ENCODE results near the gene ALDOB. TPM values are rescaled to one million over a fixed set of nuclear protein-coding genes. Genes with fewer than 3 reads are reported as not detected.

Gene ALDOB
- total and polyA plus RNA-seq, 8 donors = 0.45 to 101 (median 2.5) TPM; not detected in 1

DNA sequence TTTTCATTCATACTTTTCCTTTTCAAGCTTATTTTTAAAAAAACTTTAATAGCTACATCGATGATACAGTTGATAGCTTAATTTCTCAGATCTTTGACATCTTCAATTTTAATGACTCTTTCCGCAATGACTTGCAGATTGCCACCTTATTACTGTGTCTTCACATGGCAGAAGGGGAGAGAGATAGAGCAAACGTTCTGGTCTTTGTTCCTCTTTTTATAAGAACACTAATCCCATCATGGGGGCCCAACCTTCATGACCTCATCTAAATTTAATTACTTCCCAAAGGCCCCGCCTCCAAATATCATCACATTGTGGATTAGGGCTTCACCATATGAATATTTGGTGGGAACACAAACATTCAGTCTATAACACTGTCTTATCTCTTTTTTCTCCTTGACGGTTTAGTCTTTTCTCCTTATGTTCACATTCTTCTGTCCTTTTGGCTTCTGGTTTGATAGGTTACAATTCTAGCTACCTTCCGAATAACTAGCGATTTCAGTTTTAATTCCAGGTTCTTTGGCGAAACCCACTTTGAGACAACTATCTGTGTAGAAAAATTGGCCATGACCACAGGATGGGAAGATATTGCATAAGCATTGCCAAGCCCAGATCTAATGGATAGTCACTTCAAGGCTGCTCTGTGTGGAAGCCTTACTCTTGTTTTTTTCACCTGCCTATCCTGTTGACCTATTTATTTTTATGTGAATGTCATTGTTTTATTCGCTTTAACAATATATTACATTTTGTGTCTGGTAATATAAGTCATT, 31.9 kb downstream of the ALDOB start:
- Histone ChIP-seq H3K36me3 (peaks cover 77 to 88% (median 87%) of the 10 kb centered on the region in 4 donors), H3K9me3 (peaks cover 28 to 62% (median 47%) of the 10 kb centered on the region in 4 donors), H3K4me1 (peaks cover 9 to 27% (median 23%) of the 10 kb centered on the region in 4 donors), H3K27ac (no peak overlapping the region), H3K27me3 (no peaks in the 10 kb centered on the region), H3K4me3 (no peak overlapping the region)
- intact Hi-C loops (cut with DNase I; ENCODE audit: low total_unique reads) = no loop called here
- no peak for TF ChIP-seq POLR2A (IDR thresholded peaks at IDR 0.05)
- TF ChIP-seq CTCF (IDR thresholded peaks at IDR 0.05) = no peak
- TF ChIP-seq POLR2AphosphoS5 (IDR thresholded peaks at IDR 0.05) = no peak
- TF ChIP-seq EP300 (IDR thresholded peaks at IDR 0.05) = no peak
- no peak for DNase-seq
- WGBS, 5 donors = 92 to 95% (median 95%) methylated on average over 9 of the region's 9 CpGs

- WGBS, 5 donors = 44 to 60% (median 47%) methylated on average over 5 of the region's 5 CpGs
- H3K36me3 ChIP-seq = peaks cover 44 to 52% (median 51%) of the 10 kb centered on the region in 4 donors
- TF ChIP-seq CTCF (IDR thresholded peaks at IDR 0.05) (no peak), POLR2AphosphoS5 (IDR thresholded peaks at IDR 0.05) (no peak), POLR2A (IDR thresholded peaks at IDR 0.05) (no peak), EP300 (IDR thresholded peaks at IDR 0.05) (no peak)
- H3K27ac ChIP-seq = peak overlapping the region in 3 of 5 donors; percentile 85 to 92 (median 88)
- intact Hi-C loops (cut with DNase I; ENCODE audit: low total_unique reads) = no loop called here
- DNase-seq = peak in 1 of 2 donors; percentile 26
- peak overlapping the region; percentile 66 to 78 (median 71) for H3K4me3 ChIP-seq
- H3K4me1 ChIP-seq = peaks cover 17 to 51% (median 42%) of the 10 kb centered on the region in 4 donors
- peaks cover 0 to 26% (median 14%) of the 10 kb centered on the region in 4 donors for H3K9me3 ChIP-seq
- H3K27me3 ChIP-seq = no peaks in the 10 kb centered on the region
Measured at GRCh38 chr9:101400120-101400519, 35.5 kb downstream of the ALDOB start.

DNA sequence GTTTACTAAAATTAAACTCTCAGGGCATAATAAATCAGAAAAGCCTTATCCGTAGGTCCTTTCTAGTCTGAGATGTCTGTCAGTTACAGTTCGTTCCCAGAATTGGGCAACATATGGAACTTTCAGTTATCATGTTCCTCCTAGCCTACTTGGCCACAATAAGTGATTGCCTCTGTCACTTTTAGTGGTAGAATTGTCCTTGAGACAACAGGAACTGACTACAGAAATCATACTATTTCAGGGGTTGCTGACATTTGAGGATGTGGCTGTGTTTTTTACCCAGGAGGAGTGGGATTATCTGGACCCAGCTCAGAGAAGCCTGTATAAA, 36.0 kb downstream of the ALDOB start:
- no peak for TF ChIP-seq CTCF (IDR thresholded peaks at IDR 0.05)
- no peak for TF ChIP-seq EP300 (IDR thresholded peaks at IDR 0.05)
- TF ChIP-seq POLR2A (IDR thresholded peaks at IDR 0.05) = no peak
- no peak for TF ChIP-seq POLR2AphosphoS5 (IDR thresholded peaks at IDR 0.05)
- WGBS, 5 donors = 2 to 14% (median 11%) methylated on average over 2 of the region's 2 CpGs
- intact Hi-C loops (cut with DNase I; ENCODE audit: low total_unique reads) = no loop called here
- Histone ChIP-seq H3K4me3 (peak overlapping the region; percentile 66 to 78 (median 71)), H3K9me3 (peaks cover 0 to 21% (median 10%) of the 10 kb centered on the region in 4 donors), H3K4me1 (peaks cover 17 to 54% (median 43%) of the 10 kb centered on the region in 4 donors), H3K36me3 (peaks cover 39 to 47% (median 46%) of the 10 kb centered on the region in 4 donors), H3K27ac (peak overlapping the region in 4 of 5 donors; percentile 85 to 92 (median 88)), H3K27me3 (no peaks in the 10 kb centered on the region)
- DNase-seq = no peak

- H3K9me3 ChIP-seq = peaks cover 0 to 15% (median 7%) of the 10 kb centered on the region in 4 donors
- peak overlapping the region; percentile 67 to 92 (median 87) for H3K27ac ChIP-seq
- no peak for TF ChIP-seq POLR2AphosphoS5 (IDR thresholded peaks at IDR 0.05)
- H3K36me3 ChIP-seq = peaks cover 34 to 42% (median 41%) of the 10 kb centered on the region in 4 donors
- intact Hi-C loops (cut with DNase I; ENCODE audit: low total_unique reads) = no loop called here
- no peaks in the 10 kb centered on the region for H3K27me3 ChIP-seq
- H3K4me1 ChIP-seq = peaks cover 17 to 54% (median 43%) of the 10 kb centered on the region in 4 donors
- H3K4me3 ChIP-seq = peak overlapping the region; percentile 66 to 78 (median 71)
- 1 to 2% (median 1%) methylated on average over 21 to 28 of the region's 28 CpGs for WGBS, 5 donors
- peak; percentile 31 to 52 for DNase-seq
Measured at GRCh38 chr9:101398930-101399642, 36.5 kb downstream of the ALDOB start.
